HepG2 (cell line): Measurements from ENCODE around the gene MEMO1. TPM values are rescaled to one million over a fixed set of nuclear protein-coding genes. Genes with fewer than 3 reads are reported as not detected.

Source experiments
- DNMT1 ChIP-seq: sonication (generic); formaldehyde crosslinking; IDR thresholded peaks from 2 replicates; pipeline ENCODE4 v1.5.1; 2020; ENCODE audit warnings: mild to moderate bottlenecking, missing genetic modification reagents
- DR1 ChIP-seq: sonication (generic); formaldehyde crosslinking; IDR thresholded peaks from 2 replicates; pipeline ENCODE4 v1.8.0; 2021; ENCODE audit warnings: mild to moderate bottlenecking, missing genetic modification reagents, inconsistent platforms
- ELF3 ChIP-seq: IDR thresholded peaks from 2 replicates; pipeline ENCODE4 v1.6.1; 2016; ENCODE audit warnings: missing genetic modification reagents, missing compliant biosample characterization
- GTF2F1 ChIP-seq: fragments of 150-350 bp; IDR thresholded peaks from 2 replicates; pipeline ENCODE4 v1.6.1; 2014; ENCODE audit warnings: low read length
- HDAC6 ChIP-seq: fragments of 200-600 bp; sonication (generic); IDR thresholded peaks from 2 replicates; pipeline ENCODE4 v1.7.0; 2017; ENCODE audit warnings: mild to moderate bottlenecking, antibody characterized with exemption, low read length, low read depth
- HMG20A ChIP-seq: IDR thresholded peaks from 2 replicates; pipeline ENCODE4 v1.6.1; 2016; ENCODE audit warnings: borderline replicate concordance
- KMT2A ChIP-seq: sonication (generic); formaldehyde crosslinking; IDR thresholded peaks from 2 replicates; pipeline ENCODE4 v1.4.0; 2020; ENCODE audit warnings: missing genetic modification reagents
- NFE2 ChIP-seq: sonication (generic); formaldehyde crosslinking; IDR thresholded peaks from 2 replicates; pipeline ENCODE4 v1.4.0; 2020; ENCODE audit warnings: missing genetic modification reagents
- NFKBIZ ChIP-seq: IDR thresholded peaks from 2 replicates; pipeline ENCODE4 v1.6.1; 2018; ENCODE audit warnings: missing genetic modification reagents, missing compliant biosample characterization
- NFYC ChIP-seq: IDR thresholded peaks from 2 replicates; pipeline ENCODE4 v1.6.1; 2016; ENCODE audit warnings: missing genetic modification reagents, missing compliant biosample characterization
- SETDB1 ChIP-seq: sonication (generic); formaldehyde crosslinking; IDR thresholded peaks from 2 replicates; pipeline ENCODE4 v1.5.1; 2020; ENCODE audit warnings: missing genetic modification reagents, mild to moderate bottlenecking, borderline replicate concordance
- THYN1 ChIP-seq: sonication (generic); formaldehyde crosslinking; IDR thresholded peaks from 2 replicates; pipeline ENCODE4 v1.8.1; 2023; ENCODE audit warnings: low read depth, mild to moderate bottlenecking, moderate library complexity, missing genetic modification reagents, borderline replicate concordance
- YY1 ChIP-seq: IDR thresholded peaks from 2 replicates; pipeline ENCODE4 v1.6.1; 2011; ENCODE audit warnings: low read length, low read depth, moderate library complexity, mild to moderate bottlenecking; ENCODE audit not compliant: insufficient read depth, insufficient replicate concordance
- ZNF333 ChIP-seq: sonication (generic); formaldehyde crosslinking; IDR thresholded peaks from 2 replicates; pipeline ENCODE4 v1.4.0; 2020; ENCODE audit warnings: mild to moderate bottlenecking, missing genetic modification reagents, borderline replicate concordance
- ZNF709 ChIP-seq: sonication (generic); formaldehyde crosslinking; IDR thresholded peaks from 2 replicates; pipeline ENCODE4 v1.5.0; 2020; ENCODE audit warnings: mild to moderate bottlenecking, missing genetic modification reagents
- polyA plus RNA-seq, 8 experiments: library from polyadenylated mRNA; depleted of rRNA in 3 of 8; stranded (reverse) in 7 of 8; unstranded in 1 of 8; fragments of >200 nt; fragmentation: Illumina TruSeq in 4 of 8; extraction: Trizol in 4 of 8; gene quantifications; 2 replicates each; pipeline versions ENCODE4 v1.2.1 to v1.2.3, GENCODE V29; 2011 to 2016; ENCODE audit warnings: low read depth in 4 of 8, missing spikeins in 1 of 8, mixed read lengths in 1 of 8; ENCODE audit not compliant: insufficient read depth in 1 of 8
- total RNA-seq, 5 experiments: library from RNA; depleted of rRNA; stranded (reverse); fragments of >200 nt; fragmentation: Illumina TruSeq; extraction: Trizol; gene quantifications; 2 replicates each; pipeline ENCODE4 v1.2.3, GENCODE V29; 2016; ENCODE audit warnings: low read depth in 1 of 5
- TF ChIP-seq, protein P1 (sequence below): sonication (generic); formaldehyde crosslinking; IDR thresholded peaks from 2 replicates; pipeline ENCODE4 v1.5.0; 2020; ENCODE audit warnings: missing genetic modification reagents
- TF ChIP-seq, protein P2 (sequence below): sonication (generic); formaldehyde crosslinking; IDR thresholded peaks from 2 replicates; pipeline ENCODE4 v1.4.0; 2020; ENCODE audit warnings: low read depth, mild to moderate bottlenecking, missing genetic modification reagents
- TF ChIP-seq, protein P3 (sequence below): sonication (generic); formaldehyde crosslinking; IDR thresholded peaks from 2 replicates; pipeline ENCODE4 v1.4.0; 2020; ENCODE audit warnings: missing genetic modification reagents
- TF ChIP-seq, protein P4 (sequence below): sonication (generic); formaldehyde crosslinking; IDR thresholded peaks from 2 replicates; pipeline ENCODE4 v1.5.1; 2020; ENCODE audit warnings: missing genetic modification reagents, mild to moderate bottlenecking, borderline replicate concordance
- TF ChIP-seq, protein P5 (sequence below): sonication (generic); formaldehyde crosslinking; IDR thresholded peaks from 2 replicates; pipeline ENCODE4 v1.5.1; 2020; ENCODE audit warnings: missing genetic modification reagents, mild to moderate bottlenecking, borderline replicate concordance
- TF ChIP-seq, protein P6 (sequence below): sonication (generic); formaldehyde crosslinking; IDR thresholded peaks from 2 replicates; pipeline ENCODE4; 2020; ENCODE audit warnings: missing genetic modification reagents, mild to moderate bottlenecking, borderline replicate concordance

Gene MEMO1
- total and polyA plus RNA-seq, 2 of the 13 experiments (the other 11 are each of a cell fraction or from before 2014, with no cell fraction given): 69.8 to 81.6 TPM

DNA sequence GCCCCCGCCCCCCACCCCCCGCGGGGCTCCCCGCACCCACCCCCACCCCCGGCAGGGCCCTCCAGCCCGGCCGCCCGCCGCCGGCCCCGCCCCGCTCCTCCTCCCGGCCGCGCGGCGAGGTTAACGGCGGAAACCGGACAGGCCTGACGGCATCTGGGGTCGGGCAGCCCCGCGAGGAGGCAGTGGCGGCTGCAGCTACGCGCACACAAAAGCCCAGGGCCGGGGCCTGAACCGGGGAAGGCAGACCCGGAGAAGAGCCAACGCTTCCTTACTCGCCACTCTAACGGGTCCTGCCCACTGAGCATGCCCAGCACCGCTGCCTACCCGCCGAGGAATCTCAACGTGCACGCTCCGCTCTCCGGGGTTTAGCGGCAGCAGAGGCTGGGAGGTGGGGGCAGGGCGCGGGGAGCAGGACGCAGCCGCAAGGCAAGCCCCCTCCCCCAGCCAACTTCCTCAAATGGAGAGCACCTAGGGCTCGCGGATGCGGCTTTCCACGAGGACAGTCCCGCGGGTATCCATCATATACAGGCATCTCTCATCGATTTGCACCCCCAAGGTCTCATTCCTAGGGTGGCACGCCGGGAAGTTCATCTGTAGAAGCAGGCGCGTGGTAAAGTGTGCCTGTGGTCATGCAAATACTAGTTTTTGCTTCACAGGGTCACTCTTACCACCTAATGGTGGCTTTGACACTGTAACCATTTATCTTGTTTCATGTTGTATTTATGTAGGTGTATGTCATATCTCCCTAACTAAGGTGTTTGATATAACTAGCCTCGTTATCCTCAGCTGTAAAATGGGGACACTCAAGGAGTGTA is at the start of gene MEMO1 (continued):
- TF ChIP-seq, protein P1, sequence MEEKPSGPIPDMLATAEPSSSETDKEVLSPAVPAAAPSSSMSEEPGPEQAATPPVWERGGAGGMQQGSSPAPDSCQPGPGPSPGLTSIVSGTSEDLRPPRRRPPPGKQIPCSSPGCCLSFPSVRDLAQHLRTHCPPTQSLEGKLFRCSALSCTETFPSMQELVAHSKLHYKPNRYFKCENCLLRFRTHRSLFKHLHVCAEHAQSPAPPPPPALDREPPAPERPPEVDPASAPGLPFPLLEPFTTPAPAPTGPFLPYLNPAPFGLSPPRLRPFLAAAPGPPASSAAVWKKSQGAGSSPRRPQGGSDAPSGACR: peak; percentile 97
- TF ChIP-seq NFKBIZ (peak; percentile 92), ZNF333 (CRISPR knock-in tag) (peak; percentile 95), GTF2F1 (0 out of 2 replicates have a peak, but pooled peaks have one; percentile 33), YY1 (peak; percentile 86), DR1 (CRISPR knock-in tag) (peak; percentile 79; the same call in 1 of the 2 replicates), HDAC6 (no peak), NFYC (CRISPR knock-in tag) (peak; percentile 51), SETDB1 (no peak), NFE2 (CRISPR knock-in tag) (no peak), KMT2A (peak; percentile 93), THYN1 (CRISPR knock-in tag) (0 out of 2 replicates have a peak, but pooled peaks have one; percentile 52), ELF3 (CRISPR knock-in tag) (peak; percentile 98), DNMT1 (CRISPR knock-in tag) (peak; percentile 58; the same call in 1 of the 2 replicates), ZNF709 (CRISPR knock-in tag) (peak; percentile 90; the same call in 1 of the 2 replicates), HMG20A (CRISPR knock-in tag) (peak; percentile 54; the same call in 1 of the 2 replicates)
- TF ChIP-seq, protein P2, sequence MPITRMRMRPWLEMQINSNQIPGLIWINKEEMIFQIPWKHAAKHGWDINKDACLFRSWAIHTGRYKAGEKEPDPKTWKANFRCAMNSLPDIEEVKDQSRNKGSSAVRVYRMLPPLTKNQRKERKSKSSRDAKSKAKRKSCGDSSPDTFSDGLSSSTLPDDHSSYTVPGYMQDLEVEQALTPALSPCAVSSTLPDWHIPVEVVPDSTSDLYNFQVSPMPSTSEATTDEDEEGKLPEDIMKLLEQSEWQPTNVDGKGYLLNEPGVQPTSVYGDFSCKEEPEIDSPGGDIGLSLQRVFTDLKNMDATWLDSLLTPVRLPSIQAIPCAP (CRISPR knock-in tag): peak; percentile 94
- TF ChIP-seq, protein P3, sequence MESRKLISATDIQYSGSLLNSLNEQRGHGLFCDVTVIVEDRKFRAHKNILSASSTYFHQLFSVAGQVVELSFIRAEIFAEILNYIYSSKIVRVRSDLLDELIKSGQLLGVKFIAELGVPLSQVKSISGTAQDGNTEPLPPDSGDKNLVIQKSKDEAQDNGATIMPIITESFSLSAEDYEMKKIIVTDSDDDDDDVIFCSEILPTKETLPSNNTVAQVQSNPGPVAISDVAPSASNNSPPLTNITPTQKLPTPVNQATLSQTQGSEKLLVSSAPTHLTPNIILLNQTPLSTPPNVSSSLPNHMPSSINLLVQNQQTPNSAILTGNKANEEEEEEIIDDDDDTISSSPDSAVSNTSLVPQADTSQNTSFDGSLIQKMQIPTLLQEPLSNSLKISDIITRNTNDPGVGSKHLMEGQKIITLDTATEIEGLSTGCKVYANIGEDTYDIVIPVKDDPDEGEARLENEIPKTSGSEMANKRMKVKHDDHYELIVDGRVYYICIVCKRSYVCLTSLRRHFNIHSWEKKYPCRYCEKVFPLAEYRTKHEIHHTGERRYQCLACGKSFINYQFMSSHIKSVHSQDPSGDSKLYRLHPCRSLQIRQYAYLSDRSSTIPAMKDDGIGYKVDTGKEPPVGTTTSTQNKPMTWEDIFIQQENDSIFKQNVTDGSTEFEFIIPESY (CRISPR knock-in tag): peak; percentile 71; the same call in 1 of the 2 replicates
- TF ChIP-seq, protein P4, sequence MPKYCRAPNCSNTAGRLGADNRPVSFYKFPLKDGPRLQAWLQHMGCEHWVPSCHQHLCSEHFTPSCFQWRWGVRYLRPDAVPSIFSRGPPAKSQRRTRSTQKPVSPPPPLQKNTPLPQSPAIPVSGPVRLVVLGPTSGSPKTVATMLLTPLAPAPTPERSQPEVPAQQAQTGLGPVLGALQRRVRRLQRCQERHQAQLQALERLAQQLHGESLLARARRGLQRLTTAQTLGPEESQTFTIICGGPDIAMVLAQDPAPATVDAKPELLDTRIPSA (CRISPR knock-in tag): no peak
- TF ChIP-seq, protein P5, sequence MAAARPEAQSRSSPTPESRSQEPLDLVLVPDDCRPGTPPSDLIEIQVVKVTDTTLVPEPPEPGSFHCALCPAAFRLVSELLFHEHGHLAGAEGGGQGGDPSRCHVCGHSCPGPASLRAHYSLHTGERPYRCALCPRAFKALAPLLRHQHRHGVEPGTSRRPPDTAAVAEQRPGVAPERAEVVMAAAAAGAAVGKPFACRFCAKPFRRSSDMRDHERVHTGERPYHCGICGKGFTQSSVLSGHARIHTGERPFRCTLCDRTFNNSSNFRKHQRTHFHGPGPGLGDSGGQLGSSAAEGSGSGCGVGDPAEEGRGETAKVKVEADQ: peak; percentile 89; the same call in 1 of the 2 replicates
- TF ChIP-seq, protein P6, sequence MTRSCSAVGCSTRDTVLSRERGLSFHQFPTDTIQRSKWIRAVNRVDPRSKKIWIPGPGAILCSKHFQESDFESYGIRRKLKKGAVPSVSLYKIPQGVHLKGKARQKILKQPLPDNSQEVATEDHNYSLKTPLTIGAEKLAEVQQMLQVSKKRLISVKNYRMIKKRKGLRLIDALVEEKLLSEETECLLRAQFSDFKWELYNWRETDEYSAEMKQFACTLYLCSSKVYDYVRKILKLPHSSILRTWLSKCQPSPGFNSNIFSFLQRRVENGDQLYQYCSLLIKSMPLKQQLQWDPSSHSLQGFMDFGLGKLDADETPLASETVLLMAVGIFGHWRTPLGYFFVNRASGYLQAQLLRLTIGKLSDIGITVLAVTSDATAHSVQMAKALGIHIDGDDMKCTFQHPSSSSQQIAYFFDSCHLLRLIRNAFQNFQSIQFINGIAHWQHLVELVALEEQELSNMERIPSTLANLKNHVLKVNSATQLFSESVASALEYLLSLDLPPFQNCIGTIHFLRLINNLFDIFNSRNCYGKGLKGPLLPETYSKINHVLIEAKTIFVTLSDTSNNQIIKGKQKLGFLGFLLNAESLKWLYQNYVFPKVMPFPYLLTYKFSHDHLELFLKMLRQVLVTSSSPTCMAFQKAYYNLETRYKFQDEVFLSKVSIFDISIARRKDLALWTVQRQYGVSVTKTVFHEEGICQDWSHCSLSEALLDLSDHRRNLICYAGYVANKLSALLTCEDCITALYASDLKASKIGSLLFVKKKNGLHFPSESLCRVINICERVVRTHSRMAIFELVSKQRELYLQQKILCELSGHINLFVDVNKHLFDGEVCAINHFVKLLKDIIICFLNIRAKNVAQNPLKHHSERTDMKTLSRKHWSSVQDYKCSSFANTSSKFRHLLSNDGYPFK (CRISPR knock-in tag): peak; percentile 79; the same call in 1 of the 2 replicates
